Gastroesophageal sphincter (tissue), 4 donors: Measurements from ENCODE around the gene ELOVL5. TPM values are rescaled to one million over a fixed set of nuclear protein-coding genes. Genes with fewer than 3 reads are reported as not detected.

Experiments
- ATAC-seq: fragments of 150-250 bp; one replicate; pipeline ENCODE4 v1.9.1; 2016; ENCODE audit warnings: mild to moderate bottlenecking, moderate library complexity
- H3K27ac ChIP-seq, 4 donors: fragments of 200-600 bp; sonication (generic) in 3 of 4; 1 replicate in 3 of 4; 2 replicates in 1 of 4; pipeline ENCODE4 v1.5.1; 2016 to 2019
- H3K27me3 ChIP-seq: fragments of 200-600 bp; sonication (generic); one replicate; pipeline ENCODE4 v1.5.1; 2019
- H3K36me3 ChIP-seq, 2 donors: fragments of 200-600 bp; sonication (generic); one replicate each; pipeline ENCODE4 v1.5.1; 2019; ENCODE audit warnings: control low read depth in 1 of 2
- H3K4me1 ChIP-seq, 3 donors: fragments of 200-600 bp; sonication (generic); 1 replicate in 2 of 3; 2 replicates in 1 of 3; pipeline ENCODE4 v1.5.1; 2016 to 2019; ENCODE audit warnings: control low read depth in 2 of 3
- H3K4me3 ChIP-seq, 2 donors: fragments of 200-600 bp; sonication (generic); one replicate each; pipeline ENCODE4 v1.5.1; 2019; ENCODE audit warnings: mild to moderate bottlenecking in 1 of 2, moderate library complexity in 1 of 2
- H3K9me3 ChIP-seq, 3 donors: fragments of 200-600 bp; sonication (generic); one replicate each; pipeline ENCODE4 v1.5.1; 2017 to 2019; ENCODE audit warnings: control low read depth in 2 of 3
- EP300 ChIP-seq: sonication (generic); formaldehyde crosslinking; IDR thresholded peaks from one replicate; pipeline ENCODE4 v1.6.1; 2017; ENCODE audit warnings: antibody characterized with exemption, mild to moderate bottlenecking
- POLR2A ChIP-seq, 2 donors: fragments of 450-650 bp; IDR thresholded peaks; one replicate each; pipeline ENCODE4 v1.6.1; 2017; ENCODE audit warnings: antibody characterized with exemption in 2 of 2, mild to moderate bottlenecking in 2 of 2, moderate library complexity in 1 of 2
- POLR2AphosphoS5 ChIP-seq: sonication (generic); formaldehyde crosslinking; IDR thresholded peaks from one replicate; pipeline ENCODE4 v1.6.1; 2017; ENCODE audit warnings: antibody characterized with exemption
- WGBS, 2 donors: methylation state at CpG; one replicate each; pipeline ENCODE4 v1.1.5; 2018; ENCODE audit warnings: low coverage in 1 of 2; 5-methylcytosine and 5-hydroxymethylcytosine counted together
- total RNA-seq, 4 donors: library from RNA; depleted of rRNA; stranded (reverse); fragments of >200 nt; gene quantifications; one replicate each; pipeline ENCODE4 v1.1.0, GENCODE V29; 2016
- TF ChIP-seq, protein P1 (sequence below), 4 experiments: fragments of 200-600 bp in 2 of 4; fragments of 450-650 bp in 2 of 4; sonication (generic) in 1 of 4; IDR thresholded peaks; one replicate each; pipeline ENCODE4 v1.5.1; 2017 to 2019; ENCODE audit warnings: antibody characterized with exemption in 4 of 4, mild to moderate bottlenecking in 2 of 4, moderate library complexity in 2 of 4

ELOVL5 gene
- total RNA-seq, 4 donors from 2014 or later: 51.5 to 94.6 (median 64.6) TPM

DNA sequence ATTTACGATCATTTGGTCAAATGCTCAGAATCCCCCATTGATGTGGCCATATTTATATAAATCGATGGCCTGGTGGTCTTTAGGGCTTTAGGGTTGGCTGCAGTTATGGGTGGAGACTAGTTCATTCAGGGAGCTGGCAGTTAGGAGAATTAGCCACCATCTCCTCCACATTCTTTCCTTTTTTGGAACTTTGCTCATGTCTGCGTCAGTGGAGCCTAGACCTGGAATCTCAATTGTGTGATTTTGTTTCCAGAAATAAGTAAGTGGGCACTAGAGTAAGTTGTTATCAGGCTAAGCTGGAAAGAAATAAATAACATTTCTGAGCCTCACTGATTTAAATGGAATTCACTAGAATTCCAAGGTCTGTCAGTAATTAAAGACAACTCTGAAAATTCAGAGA lies 29.0 kb upstream of the ELOVL5 start:
- Histone ChIP-seq H3K27ac (no peak overlapping the region), H3K27me3 (no peaks in the 10 kb centered on the region), H3K4me3 (no peak overlapping the region), H3K9me3 (no peaks in the 10 kb centered on the region), H3K4me1 (no peaks in the 10 kb centered on the region), H3K36me3 (no peaks in the 10 kb centered on the region)
- WGBS, 2 donors: 46 to 60% methylated on average over 2 of the region's 3 CpGs
- no peak for TF ChIP-seq POLR2A (IDR thresholded peaks at IDR 0.05)
- TF ChIP-seq EP300: no peak
- TF ChIP-seq, protein P1, sequence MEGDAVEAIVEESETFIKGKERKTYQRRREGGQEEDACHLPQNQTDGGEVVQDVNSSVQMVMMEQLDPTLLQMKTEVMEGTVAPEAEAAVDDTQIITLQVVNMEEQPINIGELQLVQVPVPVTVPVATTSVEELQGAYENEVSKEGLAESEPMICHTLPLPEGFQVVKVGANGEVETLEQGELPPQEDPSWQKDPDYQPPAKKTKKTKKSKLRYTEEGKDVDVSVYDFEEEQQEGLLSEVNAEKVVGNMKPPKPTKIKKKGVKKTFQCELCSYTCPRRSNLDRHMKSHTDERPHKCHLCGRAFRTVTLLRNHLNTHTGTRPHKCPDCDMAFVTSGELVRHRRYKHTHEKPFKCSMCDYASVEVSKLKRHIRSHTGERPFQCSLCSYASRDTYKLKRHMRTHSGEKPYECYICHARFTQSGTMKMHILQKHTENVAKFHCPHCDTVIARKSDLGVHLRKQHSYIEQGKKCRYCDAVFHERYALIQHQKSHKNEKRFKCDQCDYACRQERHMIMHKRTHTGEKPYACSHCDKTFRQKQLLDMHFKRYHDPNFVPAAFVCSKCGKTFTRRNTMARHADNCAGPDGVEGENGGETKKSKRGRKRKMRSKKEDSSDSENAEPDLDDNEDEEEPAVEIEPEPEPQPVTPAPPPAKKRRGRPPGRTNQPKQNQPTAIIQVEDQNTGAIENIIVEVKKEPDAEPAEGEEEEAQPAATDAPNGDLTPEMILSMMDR (IDR thresholded peaks at IDR 0.05): no peak
- TF ChIP-seq POLR2AphosphoS5: no peak
- no peak for ATAC-seq

GRCh38 chr6:53377289-53377688 lies 28.5 kb upstream of the ELOVL5 start:
- TF ChIP-seq EP300: no peak
- TF ChIP-seq POLR2A (IDR thresholded peaks at IDR 0.05): no peak
- TF ChIP-seq, protein P1 (IDR thresholded peaks at IDR 0.05): no peak
- TF ChIP-seq POLR2AphosphoS5: no peak
- Histone ChIP-seq H3K27ac (no peak overlapping the region), H3K27me3 (no peaks in the 10 kb centered on the region), H3K9me3 (no peaks in the 10 kb centered on the region), H3K4me1 (no peaks in the 10 kb centered on the region), H3K36me3 (no peaks in the 10 kb centered on the region), H3K4me3 (no peak overlapping the region)
- no peak for ATAC-seq
- WGBS, 2 donors: 100% methylated on average over 1 of the region's 1 CpG

- no peaks in the 10 kb centered on the region for H3K36me3 ChIP-seq
- TF ChIP-seq POLR2AphosphoS5: no peak
- TF ChIP-seq, protein P1 (IDR thresholded peaks at IDR 0.05): no peak
- TF ChIP-seq POLR2A (IDR thresholded peaks at IDR 0.05): no peak
- no peak for TF ChIP-seq EP300
- ATAC-seq: no peak
- H3K27ac ChIP-seq: no peak overlapping the region
- no peaks in the 10 kb centered on the region for H3K4me1 ChIP-seq
- no peaks in the 10 kb centered on the region for H3K9me3 ChIP-seq
- H3K27me3 ChIP-seq: no peaks in the 10 kb centered on the region
- no peak overlapping the region for H3K4me3 ChIP-seq
- 72 to 82% methylated on average over 4 to 5 of the region's 5 CpGs for WGBS, 2 donors
Observed at GRCh38 chr6:53376661-53377226, 28.0 kb upstream of the ELOVL5 start.

DNA sequence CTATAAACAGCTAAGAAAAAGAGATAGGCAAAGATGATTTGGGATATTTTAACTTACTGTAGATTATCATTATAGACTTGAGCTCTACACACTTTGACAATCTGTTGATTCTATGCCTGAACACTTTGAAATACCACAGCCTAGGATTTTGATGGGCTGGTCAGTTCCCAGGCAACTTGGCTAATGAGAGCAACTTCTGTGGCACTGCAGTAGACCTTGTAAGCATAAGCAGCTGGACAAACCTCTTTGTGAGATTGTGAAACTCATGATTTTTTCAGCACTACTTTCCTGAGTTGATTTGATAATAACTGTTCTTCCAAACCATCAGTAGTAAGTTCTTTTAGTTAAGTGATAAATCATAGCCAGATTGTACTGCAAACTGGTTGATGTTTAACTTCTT lies 27.1 kb upstream of the ELOVL5 start:
- H3K4me1 ChIP-seq: no peaks in the 10 kb centered on the region
- H3K4me3 ChIP-seq: no peak overlapping the region
- TF ChIP-seq POLR2AphosphoS5 (no peak), POLR2A (IDR thresholded peaks at IDR 0.05) (no peak), EP300 (no peak)
- TF ChIP-seq, protein P1 (IDR thresholded peaks at IDR 0.05): no peak
- no peaks in the 10 kb centered on the region for H3K36me3 ChIP-seq
- H3K27me3 ChIP-seq: no peaks in the 10 kb centered on the region
- ATAC-seq: no peak
- H3K9me3 ChIP-seq: no peaks in the 10 kb centered on the region
- H3K27ac ChIP-seq: no peak overlapping the region

DNA sequence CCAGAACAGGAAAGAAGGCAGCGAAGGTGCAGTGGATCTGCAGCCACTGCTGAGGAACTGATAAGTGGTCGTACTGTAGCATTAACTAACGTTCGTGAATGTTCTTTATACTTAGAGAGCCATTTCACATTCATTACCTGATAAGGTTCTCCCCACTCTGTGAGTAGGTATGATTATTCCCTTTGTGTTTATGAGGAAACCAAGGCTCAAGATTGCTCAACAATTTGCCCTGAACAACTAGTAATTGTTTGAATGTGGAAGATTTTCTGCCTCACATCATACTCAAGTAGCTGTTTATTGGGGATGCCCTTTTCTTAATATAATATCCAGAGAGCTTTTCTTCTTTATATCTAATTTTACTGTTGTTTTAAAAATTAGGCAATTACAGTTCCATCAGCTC lies 24.9 kb upstream of the ELOVL5 start:
- no peak overlapping the region for H3K4me3 ChIP-seq
- no peak overlapping the region for H3K27ac ChIP-seq
- ATAC-seq: no peak
- H3K36me3 ChIP-seq: no peaks in the 10 kb centered on the region
- 73 to 89% methylated on average over 4 of the region's 4 CpGs for WGBS, 2 donors
- H3K27me3 ChIP-seq: no peaks in the 10 kb centered on the region
- no peaks in the 10 kb centered on the region for H3K4me1 ChIP-seq
- H3K9me3 ChIP-seq: no peaks in the 10 kb centered on the region
- TF ChIP-seq EP300: no peak
- TF ChIP-seq, protein P1 (IDR thresholded peaks at IDR 0.05): no peak
- no peak for TF ChIP-seq POLR2A (IDR thresholded peaks at IDR 0.05)
- no peak for TF ChIP-seq POLR2AphosphoS5
